UCSD-AML1 (cell line): Measurements from ENCODE around the gene PLXNA4.

Source experiments
- DNase-seq: peaks from one replicate; lab custom pipeline; 2025; ENCODE audit not compliant: unreplicated experiment; lab: John Stamatoyannopoulos, UW

PLXNA4 gene

DNA sequence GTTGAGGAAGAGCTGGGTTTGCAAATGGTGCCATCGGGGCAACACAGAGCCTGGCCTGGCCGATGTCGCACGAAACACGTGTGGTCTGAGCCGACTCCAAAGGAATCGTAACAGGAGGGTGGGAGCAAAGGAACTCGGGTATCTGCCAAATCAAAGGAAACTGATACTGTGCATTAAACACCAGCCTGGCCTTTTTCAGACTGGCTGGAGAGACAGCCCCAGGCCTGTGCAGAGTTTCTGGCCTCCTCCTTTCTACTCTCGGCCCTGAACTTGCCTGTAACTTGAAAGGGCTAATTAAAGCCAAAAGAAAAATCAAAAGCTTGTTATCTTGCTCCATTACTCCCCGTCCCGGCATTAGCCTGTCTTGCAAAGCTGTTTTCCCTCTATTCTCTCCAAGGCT, 71.4 kb downstream of the PLXNA4 start:
- DNase-seq = no peak

DNA sequence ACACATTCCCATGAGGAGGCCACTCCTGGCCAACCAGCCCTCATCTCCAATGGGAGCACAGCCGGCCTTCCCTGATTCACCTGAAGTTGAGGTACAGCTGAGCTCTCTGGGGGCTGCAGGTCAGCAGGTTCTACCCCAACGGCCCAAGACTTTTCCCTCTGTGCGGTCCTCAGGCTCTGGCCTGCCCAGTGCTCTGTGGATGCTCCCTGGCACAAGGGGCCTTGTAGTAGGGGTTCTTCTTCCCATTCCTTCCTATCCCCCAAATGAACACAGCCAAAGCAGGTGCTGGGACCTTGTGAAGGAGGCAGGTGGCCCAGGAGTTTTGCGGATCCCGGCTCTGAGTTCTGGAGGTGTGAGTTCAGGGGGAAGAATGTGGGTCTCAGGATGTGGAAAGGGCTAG, 72.2 kb downstream of the PLXNA4 start:
- no peak for DNase-seq

DNA sequence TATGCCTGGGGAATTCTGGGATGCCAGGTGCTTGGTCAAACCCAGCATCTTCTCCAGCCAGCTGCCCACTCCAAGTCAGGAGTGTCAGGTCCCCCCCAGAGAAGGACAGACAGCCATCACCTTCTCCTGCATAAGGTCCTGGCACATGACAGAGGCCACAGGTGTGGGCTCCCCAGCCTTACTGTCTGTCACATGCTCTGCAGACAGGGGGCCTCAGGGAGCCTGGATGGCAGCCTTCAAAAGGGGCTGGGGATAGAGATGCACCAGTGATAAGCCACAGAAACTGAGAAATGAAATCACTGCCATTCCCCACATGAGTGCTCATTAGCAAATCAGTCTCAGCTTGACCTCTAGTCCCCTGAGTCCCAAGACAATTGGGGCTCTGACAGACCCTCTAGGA, 72.9 kb downstream of the PLXNA4 start:
- no peak for DNase-seq

DNA sequence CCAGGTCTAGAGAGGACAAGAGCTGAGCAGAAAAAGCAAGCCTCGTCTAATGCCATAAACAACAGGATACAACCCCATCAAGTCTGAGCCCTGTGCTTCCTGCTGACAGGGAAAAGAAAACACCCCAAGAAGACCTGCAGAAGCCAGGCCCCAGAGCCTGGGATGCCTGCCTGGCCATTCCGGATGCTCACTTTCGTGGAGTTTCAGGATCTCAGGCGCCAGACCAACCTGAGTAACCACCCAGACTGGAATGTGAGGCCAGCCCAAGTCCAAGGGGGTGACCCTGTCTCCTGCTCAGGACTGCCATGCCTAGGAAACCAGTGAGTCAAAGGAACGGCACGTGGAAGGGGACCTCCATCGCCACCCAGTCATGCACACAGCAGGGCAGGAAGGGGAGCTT, 74.3 kb downstream of the PLXNA4 start:
- DNase-seq = no peak

DNA sequence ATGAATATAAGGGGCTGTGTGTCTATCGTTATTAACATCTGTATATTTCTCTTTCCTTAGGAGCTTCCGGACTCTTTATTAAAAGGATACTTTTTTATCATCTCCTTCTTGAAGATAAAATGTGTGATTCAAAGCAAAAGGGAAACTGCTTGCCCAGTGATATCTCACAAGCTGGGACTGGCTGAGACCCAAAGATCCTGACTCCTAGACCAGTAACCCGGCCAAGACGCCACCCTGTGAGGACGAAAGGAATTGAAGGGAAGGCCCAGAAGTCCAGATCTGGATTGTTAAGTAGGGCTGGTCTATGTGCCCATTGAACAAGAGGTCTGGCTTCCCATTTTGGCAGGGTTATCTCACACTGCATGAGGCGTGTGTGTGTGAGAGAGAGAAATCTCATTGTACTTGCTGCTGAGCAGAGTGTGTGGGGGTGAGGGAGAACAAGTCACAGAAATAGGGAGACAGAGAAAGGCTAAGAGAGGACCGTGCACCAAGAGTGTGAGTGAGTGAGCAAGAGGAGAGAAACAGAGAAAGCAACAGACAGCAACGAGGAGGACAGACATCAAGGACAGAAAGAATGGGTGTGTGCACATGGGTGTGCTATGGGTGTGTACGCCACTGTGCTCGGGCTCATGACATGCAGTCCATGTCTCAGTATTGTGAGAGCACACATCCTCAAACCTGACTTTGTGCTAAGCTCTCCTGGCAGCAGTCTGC, 75.4 kb downstream of the PLXNA4 start:
- DNase-seq = peak; percentile 15

DNA sequence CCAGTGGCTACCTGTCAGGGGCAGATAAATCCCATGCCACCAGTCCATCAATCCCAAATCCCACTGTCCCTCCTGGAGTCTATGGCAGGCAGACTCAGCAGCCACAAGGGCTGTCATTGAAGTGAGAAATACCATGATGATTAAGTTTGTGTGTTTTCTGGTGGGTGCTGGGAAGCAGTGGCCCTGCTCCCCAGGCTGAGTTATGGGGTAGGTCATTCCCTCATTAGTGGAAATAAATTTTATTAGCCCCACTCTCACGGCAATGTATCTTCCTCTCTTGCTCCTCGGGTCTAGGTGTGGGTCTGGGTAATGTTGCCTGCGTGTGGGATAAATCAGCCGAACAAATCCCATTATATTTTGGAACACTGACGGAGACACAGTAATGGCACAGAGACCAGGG, 76.8 kb downstream of the PLXNA4 start:
- no peak for DNase-seq

DNA sequence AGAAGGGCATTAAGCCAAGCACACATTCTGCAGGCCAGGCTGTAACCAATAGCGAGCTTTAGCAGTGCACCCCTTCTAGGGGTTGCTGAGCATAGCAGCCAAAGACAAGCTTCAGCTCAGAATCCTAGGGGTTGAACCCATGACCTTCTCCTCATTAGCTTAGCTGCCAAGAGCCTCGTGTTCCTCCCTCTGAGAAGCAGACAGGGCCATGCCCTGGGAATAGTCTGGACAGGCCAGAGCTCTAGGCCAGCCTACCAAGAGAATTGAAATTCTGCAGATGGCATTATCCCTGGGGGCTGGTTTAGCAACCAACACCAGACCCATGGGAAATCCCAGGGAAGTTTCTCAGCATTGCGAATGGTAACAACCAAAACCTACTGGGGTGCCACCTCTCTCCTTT, 77.2 kb downstream of the PLXNA4 start:
- DNase-seq = no peak

DNA sequence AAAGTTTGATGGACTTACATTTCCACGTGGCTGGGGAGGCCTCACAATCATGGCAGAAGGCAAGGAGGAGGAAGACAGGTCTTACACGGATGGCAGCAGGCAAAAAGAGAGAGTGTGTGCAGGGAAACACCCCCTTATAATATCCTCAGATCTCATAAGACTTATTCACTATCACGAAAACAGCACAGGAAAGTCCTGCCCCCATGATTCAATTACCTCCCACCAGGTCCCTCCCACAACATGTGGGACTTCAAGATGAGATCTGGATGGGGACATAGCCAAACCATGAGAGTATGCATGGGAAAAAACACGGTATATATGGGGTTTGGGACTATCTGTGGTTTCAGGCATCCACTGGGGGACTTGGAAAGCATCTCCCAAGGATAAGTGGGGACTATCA, 78.0 kb downstream of the PLXNA4 start:
- no peak for DNase-seq

DNA sequence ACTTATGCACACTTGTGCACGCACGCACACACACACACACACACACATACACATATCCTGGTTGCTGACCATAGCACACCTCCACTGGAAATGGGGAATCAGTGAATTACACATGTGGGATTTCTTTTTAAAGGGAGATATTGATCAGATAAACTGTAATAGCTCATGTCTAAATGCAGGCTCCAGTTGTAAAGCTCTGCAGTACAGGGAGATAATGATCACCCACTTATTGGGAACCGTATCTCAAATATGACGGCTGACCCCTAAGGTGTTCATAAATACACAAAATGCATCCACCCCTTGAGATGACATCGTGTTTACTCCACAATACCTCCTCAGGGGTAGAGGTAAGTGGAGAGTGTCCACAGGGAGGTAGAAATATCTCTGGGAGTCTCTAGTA, 79.2 kb downstream of the PLXNA4 start:
- no peak for DNase-seq

DNA sequence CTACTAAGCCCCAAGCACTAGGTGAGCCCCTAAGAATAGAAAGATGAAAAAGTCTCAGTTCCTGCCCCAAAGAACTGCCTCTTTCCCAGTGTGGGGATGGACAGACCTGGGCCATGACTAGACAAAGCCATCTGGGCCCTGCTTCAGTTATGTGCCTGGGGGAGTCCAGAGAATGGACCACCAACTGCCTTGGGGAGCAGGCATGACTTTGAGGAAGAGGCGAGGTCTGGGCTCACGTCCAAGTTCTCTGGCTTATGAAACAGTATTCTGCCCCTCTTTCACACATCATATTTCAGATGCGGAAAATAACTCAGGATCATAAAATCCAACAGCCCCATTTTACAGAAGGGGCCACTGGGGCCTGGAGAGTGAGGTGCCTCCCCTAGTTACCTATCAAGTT, 80.3 kb downstream of the PLXNA4 start:
- no peak for DNase-seq

DNA sequence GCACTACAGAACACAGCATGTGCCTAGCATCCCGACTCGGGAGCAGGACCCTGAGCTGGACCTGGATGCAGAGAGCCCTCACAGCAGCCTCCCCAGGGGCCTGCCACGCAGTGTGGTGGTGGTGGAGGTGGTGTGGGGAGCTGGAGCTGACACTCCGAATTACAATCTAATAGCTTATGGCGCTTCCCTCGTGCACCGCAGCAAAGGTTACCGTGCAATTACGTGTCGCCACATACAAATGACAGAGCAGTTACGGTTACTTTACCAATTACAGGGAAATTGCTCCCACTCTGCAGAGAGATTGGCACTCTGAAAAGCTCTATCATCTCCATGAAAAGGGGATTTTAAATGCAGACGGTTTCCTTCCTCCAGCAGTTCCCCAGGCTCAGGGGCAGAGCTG, 81.8 kb downstream of the PLXNA4 start:
- no peak for DNase-seq

DNA sequence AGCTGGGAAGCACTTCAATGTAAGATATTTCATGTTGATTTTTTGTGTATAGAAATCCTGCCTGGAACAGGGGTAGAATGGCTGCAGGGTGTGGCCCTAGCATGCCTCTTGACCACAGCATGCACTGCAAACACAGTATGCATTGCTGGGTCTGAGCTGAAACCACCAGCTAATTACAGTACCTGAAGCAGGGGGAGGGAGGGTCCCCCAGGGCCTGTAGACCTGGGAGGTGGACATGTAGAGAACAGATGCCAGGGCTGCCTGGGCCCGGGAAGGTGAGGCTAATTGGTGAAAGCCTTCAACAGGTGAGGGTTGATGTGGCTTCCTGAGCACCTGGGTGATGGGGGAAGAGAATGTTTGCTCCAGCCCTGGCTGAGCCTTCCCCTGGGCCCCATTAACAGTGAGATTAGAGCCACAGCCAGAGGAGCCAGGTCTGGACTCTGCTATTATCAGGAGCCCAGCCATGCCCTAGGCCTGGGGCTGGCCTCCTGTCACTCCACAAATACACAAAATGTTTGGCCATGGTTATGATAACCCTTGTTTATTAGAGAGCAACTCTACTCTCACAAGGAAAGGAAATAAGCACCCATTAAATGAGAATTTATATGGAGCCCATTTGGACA, 83.3 kb downstream of the PLXNA4 start:
- no peak for DNase-seq

DNA sequence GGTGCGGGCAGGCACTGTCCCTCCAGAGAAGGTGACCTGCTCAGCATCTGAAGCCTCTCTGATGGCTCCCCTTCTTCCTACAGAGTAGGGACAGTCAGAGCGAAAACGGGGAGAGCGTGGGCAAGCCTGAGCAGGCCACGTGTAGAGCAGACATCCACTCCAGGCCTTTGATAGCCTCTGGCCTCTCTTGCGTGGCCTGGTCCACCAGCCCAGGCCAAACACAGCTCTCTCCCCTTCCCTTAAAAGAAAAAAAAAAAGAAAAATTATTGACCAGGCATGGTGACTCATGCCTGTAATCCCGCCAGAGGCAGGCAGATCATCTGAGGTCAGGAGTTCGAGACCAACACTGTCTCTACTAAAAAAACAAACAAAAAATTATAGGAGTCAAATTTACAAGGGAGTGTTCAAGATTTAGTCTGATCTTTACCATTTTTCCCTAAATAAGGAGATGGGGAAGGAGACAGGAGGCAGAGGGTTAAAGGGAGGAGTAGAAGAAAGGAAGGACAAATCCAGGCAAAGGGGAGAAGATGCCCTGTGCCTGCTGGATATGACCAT, 84.8 kb downstream of the PLXNA4 start:
- DNase-seq = no peak

DNA sequence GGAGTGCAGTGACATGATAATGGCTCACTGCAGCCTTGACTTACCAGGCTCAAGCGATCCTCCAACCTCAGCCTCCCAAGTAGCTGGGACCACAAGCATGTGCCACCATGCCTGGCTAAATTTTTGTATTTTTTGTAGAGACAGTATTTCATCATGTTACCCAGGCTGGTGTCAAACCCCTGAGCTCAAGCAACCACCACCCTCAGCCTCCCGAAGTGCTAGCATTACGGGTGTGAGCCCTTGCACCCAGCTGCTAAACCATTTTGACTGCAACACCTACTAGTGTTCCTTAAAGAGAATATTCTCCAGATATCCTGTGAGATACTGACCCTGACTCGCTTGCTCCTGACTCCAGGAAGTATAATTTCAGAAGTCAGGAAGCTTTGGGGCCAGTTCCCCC, 85.8 kb downstream of the PLXNA4 start:
- DNase-seq = no peak

DNA sequence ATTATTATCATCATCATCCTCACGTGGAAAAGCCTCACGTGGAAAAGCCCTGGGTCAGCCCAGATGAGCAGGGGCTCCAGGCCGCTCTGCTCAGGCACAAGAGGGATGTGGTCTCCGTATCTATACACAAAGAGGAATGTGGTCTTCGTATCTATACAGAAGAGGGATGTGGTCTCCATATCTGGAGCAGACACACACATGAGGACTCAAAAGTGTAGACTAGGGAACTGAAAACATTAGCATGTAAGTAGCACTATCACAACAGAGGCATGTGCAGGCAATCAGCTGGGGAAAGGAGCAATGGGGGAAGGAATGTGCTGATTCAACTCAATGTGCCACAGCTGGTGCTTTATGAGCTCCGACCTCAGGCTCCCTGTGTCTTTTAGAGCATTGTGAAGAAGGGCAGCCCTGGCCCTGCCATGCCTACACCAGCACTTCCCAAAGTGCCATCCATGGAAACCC, 86.5 kb downstream of the PLXNA4 start:
- DNase-seq = peak; percentile 40

DNA sequence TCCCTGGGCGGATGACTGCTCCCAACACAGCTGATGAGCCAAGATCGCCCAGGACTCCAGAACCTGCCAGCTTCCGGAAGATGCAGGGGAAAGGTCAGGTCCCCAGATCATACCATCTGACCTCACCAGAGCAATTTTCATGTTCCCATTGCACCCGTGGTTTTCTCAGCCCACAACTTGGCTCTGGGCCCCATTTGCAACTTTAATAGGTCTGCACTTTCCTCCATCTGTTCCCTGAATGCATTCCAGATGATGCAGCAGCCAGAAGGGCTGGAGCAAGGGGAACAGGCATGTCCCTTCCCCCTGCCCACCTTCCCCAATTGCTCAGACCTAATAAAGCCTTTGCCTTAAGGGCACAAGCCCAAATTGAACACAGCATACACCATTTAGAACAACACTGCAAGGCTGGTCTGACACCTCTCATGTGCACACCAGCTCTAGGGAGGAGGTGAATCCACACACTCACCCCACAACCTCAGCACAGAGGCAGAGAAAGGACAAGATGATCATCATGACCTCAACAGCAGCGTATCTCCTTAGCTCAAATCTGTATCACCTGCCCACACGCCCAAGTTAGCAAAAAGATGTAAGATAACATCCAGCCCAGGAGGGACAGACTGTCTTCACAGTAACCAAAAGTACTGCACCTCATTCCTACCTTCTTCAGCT, 87.5 kb downstream of the PLXNA4 start:
- DNase-seq = no peak

DNA sequence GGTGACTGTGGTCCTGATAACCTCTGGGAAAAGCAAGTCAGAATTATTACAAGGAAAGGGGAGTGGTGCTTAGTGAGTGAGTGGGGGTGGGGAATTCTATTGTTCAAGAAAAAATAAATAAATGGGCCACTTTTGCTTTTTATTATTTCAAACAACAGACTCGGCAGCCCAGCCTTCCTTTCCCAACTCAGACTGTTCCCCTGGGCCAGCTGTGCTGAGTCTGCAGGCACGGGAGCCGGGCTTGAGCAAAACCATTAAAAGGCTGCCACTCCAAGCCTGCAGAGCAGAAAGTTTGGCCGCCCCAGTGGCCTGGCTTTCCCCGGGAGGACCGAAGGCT, 90.0 kb downstream of the PLXNA4 start:
- DNase-seq = no peak

DNA sequence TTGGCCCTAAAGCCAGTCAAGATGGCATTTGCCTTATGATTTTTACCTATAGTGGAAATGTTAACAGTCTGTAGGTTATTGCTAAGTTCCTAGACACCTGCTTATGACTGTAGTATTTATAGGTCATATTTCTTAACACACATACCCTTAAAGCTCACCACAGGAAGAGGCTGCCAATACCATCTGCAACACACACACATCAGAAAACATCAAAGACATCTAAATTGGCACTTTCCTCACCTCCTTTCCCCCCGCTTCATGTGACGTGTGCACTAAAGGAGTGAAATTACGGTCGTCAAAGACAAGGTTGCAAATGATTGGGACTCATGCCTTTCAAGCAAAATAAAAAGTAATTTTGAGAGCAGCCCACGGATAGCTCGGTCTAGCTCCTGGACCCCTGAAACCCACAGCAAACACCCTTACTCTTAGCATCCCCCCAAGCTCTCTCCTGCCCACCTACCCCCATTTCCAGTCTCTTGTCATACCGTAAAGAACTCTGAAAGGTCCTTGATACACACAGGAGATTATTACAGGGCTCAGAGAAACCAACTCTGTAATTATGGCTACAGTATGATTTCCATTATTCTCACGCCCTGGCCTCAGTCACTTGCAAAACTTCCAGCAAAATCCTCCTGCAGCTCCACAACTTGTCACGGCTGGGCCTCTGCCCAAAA, 90.5 kb downstream of the PLXNA4 start:
- DNase-seq = no peak

DNA sequence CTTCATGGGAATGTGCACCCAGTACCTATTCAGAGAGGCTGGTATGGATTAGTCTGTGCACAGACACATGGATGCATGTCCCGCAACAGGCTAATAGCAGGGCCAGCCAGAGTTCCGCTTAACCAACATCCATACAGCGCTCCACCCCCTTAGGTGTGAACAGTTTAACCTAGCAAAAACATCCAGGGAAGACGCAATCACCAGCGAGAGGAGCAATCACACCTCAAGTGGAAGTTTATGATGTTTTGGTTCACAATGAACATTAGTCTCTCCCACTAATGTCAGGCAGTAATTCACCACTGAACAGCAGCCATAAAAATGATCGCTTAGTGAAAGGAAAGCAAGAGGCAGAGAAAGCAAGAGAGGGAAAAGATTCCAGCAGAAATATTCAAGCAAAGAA, 91.1 kb downstream of the PLXNA4 start:
- DNase-seq = no peak

DNA sequence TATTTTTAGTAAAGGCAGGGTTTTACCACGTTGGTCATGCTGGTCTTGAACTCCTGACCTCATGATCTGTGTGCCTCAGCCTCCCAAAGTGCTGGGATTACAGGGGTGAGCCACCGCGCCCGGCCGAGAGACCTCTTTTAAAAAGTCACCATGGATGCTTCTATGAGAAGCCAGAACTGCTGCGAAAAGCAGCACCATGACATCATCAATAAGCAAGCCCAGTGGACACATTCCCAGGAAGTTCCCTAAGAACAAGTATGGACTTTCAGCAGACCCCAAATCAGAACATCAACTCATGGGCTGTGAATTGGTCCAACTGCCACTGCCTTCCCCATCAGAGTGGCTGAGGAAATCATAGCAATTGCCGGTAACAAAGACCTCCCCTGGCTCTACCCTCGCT, 93.4 kb downstream of the PLXNA4 start:
- no peak for DNase-seq

DNA sequence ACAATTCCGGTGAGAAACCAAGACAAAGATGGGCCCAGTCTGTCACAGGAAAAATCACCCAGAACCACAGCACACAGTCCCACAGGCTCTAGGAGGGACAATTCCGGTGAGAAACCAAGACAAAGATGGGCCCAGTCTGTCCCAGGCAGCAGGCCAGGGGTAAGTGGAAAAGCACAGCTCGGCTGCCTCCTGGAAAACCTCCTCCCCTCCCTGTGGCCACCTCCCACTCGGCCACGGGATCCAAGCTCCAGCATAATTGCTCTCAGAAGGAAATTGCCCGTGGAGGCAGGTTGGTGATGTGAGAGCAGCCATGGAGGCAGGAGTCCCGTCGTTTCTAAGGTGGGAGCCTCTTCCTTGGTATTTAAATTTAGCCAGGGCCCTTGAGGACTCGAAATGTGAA, 95.7 kb downstream of the PLXNA4 start:
- DNase-seq = no peak

DNA sequence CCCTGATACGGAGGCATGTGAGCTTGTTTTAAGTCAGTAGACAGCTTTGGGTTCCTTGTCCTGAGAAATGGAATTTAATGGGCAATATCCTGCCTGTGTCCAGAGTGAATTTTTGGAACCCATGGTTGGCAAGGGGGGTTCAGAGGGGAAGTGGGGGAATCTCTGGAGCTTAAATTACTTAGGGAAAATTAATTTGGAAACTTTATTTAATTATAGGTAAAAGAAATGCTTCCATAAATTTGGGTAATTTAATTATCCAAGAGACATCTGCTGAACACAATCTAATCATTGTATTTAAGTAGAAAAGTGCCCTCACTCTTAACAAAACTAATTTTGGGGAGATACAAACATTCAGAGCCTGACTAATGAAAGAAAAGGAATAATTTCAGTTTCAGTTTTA, 99.7 kb downstream of the PLXNA4 start:
- DNase-seq = no peak
